Upper lobe of left lung (tissue), 6 donors: Measurements from ENCODE around the gene EXOC4. TPM values are rescaled to one million over a fixed set of nuclear protein-coding genes. Genes with fewer than 3 reads are reported as not detected.

Source experiments
- ATAC-seq, 2 donors: fragments of 200-7000 bp; cut with Tn5 transposase; one replicate each; pipeline ENCODE4 v1.9.1; 2022; ENCODE audit warnings: mild to moderate bottlenecking in 2 of 2, moderate library complexity in 2 of 2; ENCODE audit not compliant: low FRiP score in 2 of 2
- DNase-seq, 2 donors: peaks; one replicate each; pipeline ENCODE4 v3.0.0-alpha.2; 2019 to 2020
- H3K27ac ChIP-seq, 4 donors: fragments of 200-600 bp; sonication (generic); one replicate each; pipeline ENCODE4 v1.5.1; 2016 to 2019
- H3K27me3 ChIP-seq, 4 donors: fragments of 200-600 bp; sonication (generic); one replicate each; pipeline ENCODE4 v1.5.1; 2017 to 2019
- H3K36me3 ChIP-seq, 4 donors: fragments of 200-600 bp; sonication (generic); one replicate each; pipeline ENCODE4 v1.5.1; 2016 to 2019
- H3K4me1 ChIP-seq, 4 donors: fragments of 200-600 bp; sonication (generic); one replicate each; pipeline ENCODE4 v1.5.1; 2018 to 2019
- H3K4me3 ChIP-seq, 4 donors: fragments of 200-600 bp; sonication (generic); one replicate each; pipeline ENCODE4 v1.5.1; 2017 to 2019; ENCODE audit warnings: mild to moderate bottlenecking in 2 of 4, moderate library complexity in 1 of 4
- H3K9me3 ChIP-seq, 4 donors: fragments of 200-600 bp; sonication (generic); one replicate each; pipeline ENCODE4 v1.5.1; 2018 to 2019
- CTCF ChIP-seq, 6 experiments: fragments of 450-650 bp in 4 of 6; fragments of 200-600 bp in 2 of 6; sonication (generic) in 2 of 6; IDR thresholded peaks; one replicate each; pipeline ENCODE4 v1.5.1; 2016 to 2019; ENCODE audit warnings: antibody characterized with exemption in 6 of 6
- EP300 ChIP-seq, 4 donors: sonication (generic); formaldehyde crosslinking; IDR thresholded peaks; one replicate each; pipeline ENCODE4 v1.5.1; 2017; ENCODE audit warnings: antibody characterized with exemption in 4 of 4, control low read depth in 2 of 4
- POLR2A ChIP-seq, 4 donors: fragments of 450-650 bp; IDR thresholded peaks; one replicate each; pipeline ENCODE4 v1.5.1; 2016 to 2017; ENCODE audit warnings: antibody characterized with exemption in 4 of 4, mild to moderate bottlenecking in 2 of 4
- POLR2AphosphoS5 ChIP-seq, 2 donors: sonication (generic); formaldehyde crosslinking; IDR thresholded peaks; one replicate each; pipeline ENCODE4 v1.5.1; 2017; ENCODE audit warnings: antibody characterized with exemption in 2 of 2
- WGBS, 2 donors: methylation state at CpG; one replicate each; pipeline ENCODE4 v1.1.5; 2017 to 2018; 5-methylcytosine and 5-hydroxymethylcytosine counted together
- total RNA-seq, 6 donors: library from RNA; depleted of rRNA in 4 of 6; stranded (reverse); fragments of >200 nt in 4 of 6; gene quantifications; one replicate each; pipeline versions ENCODE4 v1.1.0 to v1.2.1, GENCODE V29; 2016 to 2021
- donor health status: DM: no; HTN: no; CAD: no; lungs with moderate emphysema.
- donor health status: DM: no; HTN: yes; CAD: no; lungs with severe emphysema.

Gene EXOC4
- total RNA-seq, 6 donors from 2014 or later = 56.3 to 325 (median 99.4) TPM

DNA sequence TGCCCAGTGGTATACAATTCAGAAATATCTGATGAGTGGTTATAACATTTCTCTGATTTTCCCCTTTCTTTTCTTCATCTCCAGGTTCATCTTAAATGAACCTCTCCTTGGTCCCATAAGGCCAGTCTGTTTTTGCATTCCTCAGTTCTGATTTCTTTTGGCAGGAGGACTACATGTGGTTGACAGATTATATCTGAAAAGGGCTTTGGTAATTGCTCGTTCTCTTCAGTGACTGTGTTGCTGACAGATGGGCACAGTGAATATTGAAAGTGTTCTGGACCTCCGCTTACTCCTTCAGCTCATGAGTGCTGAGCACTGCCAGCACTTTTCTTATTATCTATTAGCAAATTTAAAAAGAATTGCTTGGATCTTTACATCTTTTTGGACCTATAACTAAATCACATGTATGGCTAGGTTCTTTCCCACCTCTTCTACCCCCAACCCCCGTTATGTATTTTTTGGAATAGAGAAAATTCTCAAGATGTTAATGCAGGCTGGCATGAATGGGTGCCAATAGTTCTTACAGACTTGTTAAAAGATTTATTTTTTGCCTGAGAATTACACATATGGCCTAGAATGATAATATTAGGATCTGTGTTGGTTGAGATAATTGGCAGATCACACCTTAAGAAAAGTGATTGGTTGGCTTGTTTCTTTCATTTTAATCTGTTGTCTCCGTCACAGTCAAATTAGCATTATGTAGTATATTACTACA is 323.0 kb downstream of the EXOC4 start:
- H3K27me3 ChIP-seq = no peaks in the 10 kb centered on the region
- H3K27ac ChIP-seq = no peak overlapping the region
- no peaks in the 10 kb centered on the region for H3K9me3 ChIP-seq
- H3K4me1 ChIP-seq = no peaks in the 10 kb centered on the region
- 90 to 91% methylated on average over 4 of the region's 4 CpGs for WGBS, 2 donors
- no peak overlapping the region for H3K4me3 ChIP-seq
- DNase-seq = no peak
- TF ChIP-seq POLR2A (IDR thresholded peaks at IDR 0.05) = no peak
- no peak for TF ChIP-seq CTCF (IDR thresholded peaks at IDR 0.05)
- TF ChIP-seq EP300 (IDR thresholded peaks at IDR 0.05) = no peak
- no peak for TF ChIP-seq POLR2AphosphoS5 (IDR thresholded peaks at IDR 0.05)
- no peaks in the 10 kb centered on the region for H3K36me3 ChIP-seq
- no peak for ATAC-seq

- DNase-seq = no peak
Observed at GRCh38 chr7:133576612-133577168, 323.8 kb downstream of the EXOC4 start.

GRCh38 chr7:133582766-133583523 is 330.1 kb downstream of the EXOC4 start:
- no peak overlapping the region for H3K27ac ChIP-seq
- no peaks in the 10 kb centered on the region for H3K27me3 ChIP-seq
- no peak overlapping the region for H3K4me3 ChIP-seq
- ATAC-seq (no peak), DNase-seq (no peak)
- 70 to 82% methylated on average over 4 of the region's 4 CpGs for WGBS, 2 donors
- TF ChIP-seq CTCF (IDR thresholded peaks at IDR 0.05) (no peak), EP300 (IDR thresholded peaks at IDR 0.05) (no peak), POLR2AphosphoS5 (IDR thresholded peaks at IDR 0.05) (no peak), POLR2A (IDR thresholded peaks at IDR 0.05) (no peak)
- no peaks in the 10 kb centered on the region for H3K36me3 ChIP-seq
- H3K4me1 ChIP-seq = no peaks in the 10 kb centered on the region
- H3K9me3 ChIP-seq = no peaks in the 10 kb centered on the region

More at GRCh38 chr7:133576612-133577168, 323.8 kb downstream of the EXOC4 start:
- no peak for TF ChIP-seq EP300 (IDR thresholded peaks at IDR 0.05)
- H3K27ac ChIP-seq = no peak overlapping the region
- no peaks in the 10 kb centered on the region for H3K4me1 ChIP-seq
- 93 to 95% methylated on average over 6 of the region's 6 CpGs for WGBS, 2 donors
- no peak for ATAC-seq
- no peaks in the 10 kb centered on the region for H3K9me3 ChIP-seq
- no peaks in the 10 kb centered on the region for H3K27me3 ChIP-seq
- no peak overlapping the region for H3K4me3 ChIP-seq
- no peaks in the 10 kb centered on the region for H3K36me3 ChIP-seq

DNA sequence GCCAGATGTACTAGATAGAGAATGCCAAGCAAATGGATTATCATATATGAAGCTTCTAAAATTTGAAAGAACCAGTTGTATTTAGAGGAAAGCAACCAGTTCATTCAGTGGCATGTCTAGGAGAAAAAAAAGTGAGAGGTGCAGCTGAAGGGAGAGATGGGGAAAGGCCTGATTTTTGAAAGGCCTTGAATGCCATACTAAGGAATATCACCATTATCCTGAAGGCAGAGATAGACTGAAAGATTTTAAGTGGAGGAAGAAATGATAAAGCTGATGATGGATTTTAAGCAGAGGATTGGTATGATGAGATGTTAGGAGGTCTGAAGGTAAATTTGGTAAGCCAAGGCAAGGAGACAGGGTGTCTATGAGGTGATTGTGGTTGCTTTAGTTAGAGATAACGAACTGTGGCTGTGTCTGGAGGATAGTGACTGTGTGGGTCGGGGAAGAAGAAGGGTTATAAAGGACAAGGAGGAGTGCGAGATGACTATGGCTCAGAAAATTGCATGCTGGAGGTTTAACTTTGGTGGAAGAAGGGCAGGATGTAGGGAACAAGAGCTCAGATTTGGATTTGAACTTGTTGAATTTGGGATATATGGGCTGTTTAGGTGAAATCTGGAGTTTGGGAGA is 330.8 kb downstream of the EXOC4 start:
- Histone ChIP-seq H3K4me1 (no peaks in the 10 kb centered on the region), H3K27ac (no peak overlapping the region), H3K4me3 (no peak overlapping the region), H3K9me3 (no peaks in the 10 kb centered on the region), H3K36me3 (no peaks in the 10 kb centered on the region), H3K27me3 (no peaks in the 10 kb centered on the region)
- ATAC-seq = no peak
- TF ChIP-seq POLR2AphosphoS5 (IDR thresholded peaks at IDR 0.05) (no peak), EP300 (IDR thresholded peaks at IDR 0.05) (no peak), POLR2A (IDR thresholded peaks at IDR 0.05) (no peak), CTCF (IDR thresholded peaks at IDR 0.05) (no peak)
- 94 to 96% methylated on average over 3 of the region's 3 CpGs for WGBS, 2 donors
- no peak for DNase-seq
